AG04449 (cell line): ENCODE measurements around the gene ETV3.

Experiments
- CTCF ChIA-PET: fragments of 350-600 bp; formaldehyde crosslinking; extraction: SDS; loops from one replicate; lab custom pipeline; 2021; ENCODE audit warnings: antibody characterized with exemption; lab: Yijun Ruan, JAX
- POLR2A ChIA-PET: fragments of 400-600, 350-600 bp; formaldehyde crosslinking; extraction: SDS; loops from one replicate; lab custom pipeline; 2020; ENCODE audit warnings: antibody characterized with exemption, inconsistent platforms; lab: Yijun Ruan, JAX
- DNase-seq: peaks from one replicate; pipeline ENCODE4 v3.0.0-alpha.2; 2010; ENCODE audit warnings: low read depth, low spot score
- H3K4me3 ChIP-seq: 2 replicates; pipeline ENCODE4 v1.5.1; 2011; ENCODE audit warnings: low read depth, mild to moderate bottlenecking, control low read depth, low read length
- TF ChIP-seq, protein P1 (sequence below): IDR thresholded peaks from one replicate; pipeline ENCODE4 v1.5.1; 2011; ENCODE audit warnings: mild to moderate bottlenecking, moderate library complexity, low read length, control low read depth, inconsistent platforms; ENCODE audit not compliant: insufficient read depth; ENCODE audit errors: missing control alignments

Gene ETV3

DNA sequence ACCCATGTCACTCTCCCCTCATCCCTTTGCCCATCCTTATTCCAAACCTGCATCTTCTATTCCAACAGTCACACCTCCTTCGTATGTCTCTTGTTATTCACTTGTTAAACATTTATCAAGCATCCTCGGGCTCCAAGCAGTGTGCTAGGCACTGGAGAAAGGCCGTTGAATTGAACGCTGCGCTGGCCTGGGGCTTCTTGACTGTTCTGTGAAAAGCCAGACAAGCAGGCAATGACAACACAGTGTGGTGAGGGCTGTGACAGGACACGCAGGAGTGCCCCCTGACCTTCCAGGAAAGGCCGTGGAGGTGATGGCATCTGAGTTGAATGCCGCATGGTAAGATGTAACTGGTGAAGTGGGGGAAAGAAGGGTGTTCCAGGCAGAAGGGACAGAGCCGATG, 19.2 kb downstream of the ETV3 start:
- POLR2A ChIA-PET: interaction anchor here (1.3 kb wide), 1 partner anchor 12 kb away, joined by 5 read pairs; no protein-coding TSS in a partner anchor
- CTCF ChIA-PET: interaction anchor here (1.3 kb wide), 1 partner anchor 29 kb away, joined by 6 read pairs; no protein-coding TSS in a partner anchor
- TF ChIP-seq, protein P1, sequence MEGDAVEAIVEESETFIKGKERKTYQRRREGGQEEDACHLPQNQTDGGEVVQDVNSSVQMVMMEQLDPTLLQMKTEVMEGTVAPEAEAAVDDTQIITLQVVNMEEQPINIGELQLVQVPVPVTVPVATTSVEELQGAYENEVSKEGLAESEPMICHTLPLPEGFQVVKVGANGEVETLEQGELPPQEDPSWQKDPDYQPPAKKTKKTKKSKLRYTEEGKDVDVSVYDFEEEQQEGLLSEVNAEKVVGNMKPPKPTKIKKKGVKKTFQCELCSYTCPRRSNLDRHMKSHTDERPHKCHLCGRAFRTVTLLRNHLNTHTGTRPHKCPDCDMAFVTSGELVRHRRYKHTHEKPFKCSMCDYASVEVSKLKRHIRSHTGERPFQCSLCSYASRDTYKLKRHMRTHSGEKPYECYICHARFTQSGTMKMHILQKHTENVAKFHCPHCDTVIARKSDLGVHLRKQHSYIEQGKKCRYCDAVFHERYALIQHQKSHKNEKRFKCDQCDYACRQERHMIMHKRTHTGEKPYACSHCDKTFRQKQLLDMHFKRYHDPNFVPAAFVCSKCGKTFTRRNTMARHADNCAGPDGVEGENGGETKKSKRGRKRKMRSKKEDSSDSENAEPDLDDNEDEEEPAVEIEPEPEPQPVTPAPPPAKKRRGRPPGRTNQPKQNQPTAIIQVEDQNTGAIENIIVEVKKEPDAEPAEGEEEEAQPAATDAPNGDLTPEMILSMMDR: no peak
- H3K4me3 ChIP-seq: no peak overlapping the region
- DNase-seq: no peak

DNA sequence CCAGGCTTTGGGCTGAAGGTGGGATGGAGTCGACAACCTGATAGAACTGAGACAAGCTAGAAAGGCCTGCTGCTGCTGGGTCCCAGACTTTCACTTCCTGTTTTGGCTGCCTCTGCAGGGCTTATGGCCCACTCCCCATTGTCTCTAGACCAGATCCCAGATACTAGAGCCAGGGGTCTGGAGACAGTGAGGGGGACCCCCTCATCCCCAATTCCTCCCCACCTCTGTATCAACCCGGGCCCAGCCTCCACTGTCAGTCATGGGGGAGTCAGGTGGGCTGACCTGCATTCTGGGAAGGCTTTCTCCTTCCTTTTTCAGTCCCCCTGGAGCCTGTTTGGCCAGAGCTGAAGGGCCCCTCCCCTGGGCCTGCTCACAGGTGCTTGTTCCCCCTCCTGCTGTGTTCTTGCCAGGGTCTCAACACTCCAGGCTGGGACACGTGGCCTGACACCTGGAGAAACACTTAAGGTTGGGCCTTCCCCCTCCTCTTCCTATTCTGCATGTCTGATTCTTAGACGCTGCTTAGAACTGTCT, 20.6 kb downstream of the ETV3 start:
- ChIA-PET CTCF (interaction anchor here (4.9 kb wide), 1 partner anchor 28 kb away, joined by 28 read pairs; no protein-coding TSS in a partner anchor), POLR2A (no interaction called here)
- no peak for DNase-seq
- TF ChIP-seq, protein P1: no peak
- no peak overlapping the region for H3K4me3 ChIP-seq

DNA sequence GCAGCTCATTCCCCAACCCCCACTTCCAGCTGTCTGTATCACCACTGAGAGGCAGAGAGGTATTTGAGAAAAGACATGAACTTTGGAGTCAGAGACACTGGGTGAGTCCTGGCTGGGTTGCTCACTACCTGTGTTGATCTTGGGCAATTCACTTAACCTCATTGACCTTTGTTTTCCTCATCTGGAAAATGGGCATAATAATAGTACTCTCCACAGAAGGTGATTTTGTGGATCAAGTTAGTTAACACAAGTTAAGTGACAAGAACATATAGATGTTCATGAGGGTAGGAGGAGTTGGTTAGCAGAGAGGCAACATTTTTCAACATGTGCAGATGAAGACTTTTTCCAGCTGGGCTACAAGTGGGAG, 21.5 kb downstream of the ETV3 start:
- no peak for DNase-seq
- CTCF ChIA-PET: interaction anchor here (0.6 to 4.9 kb wide), 2 partner anchors 28 to 40 kb away, joined by 3 to 28 read pairs; no protein-coding TSS in a partner anchor
- H3K4me3 ChIP-seq: no peak overlapping the region
- POLR2A ChIA-PET: no interaction called here
- TF ChIP-seq, protein P1: no peak

DNA sequence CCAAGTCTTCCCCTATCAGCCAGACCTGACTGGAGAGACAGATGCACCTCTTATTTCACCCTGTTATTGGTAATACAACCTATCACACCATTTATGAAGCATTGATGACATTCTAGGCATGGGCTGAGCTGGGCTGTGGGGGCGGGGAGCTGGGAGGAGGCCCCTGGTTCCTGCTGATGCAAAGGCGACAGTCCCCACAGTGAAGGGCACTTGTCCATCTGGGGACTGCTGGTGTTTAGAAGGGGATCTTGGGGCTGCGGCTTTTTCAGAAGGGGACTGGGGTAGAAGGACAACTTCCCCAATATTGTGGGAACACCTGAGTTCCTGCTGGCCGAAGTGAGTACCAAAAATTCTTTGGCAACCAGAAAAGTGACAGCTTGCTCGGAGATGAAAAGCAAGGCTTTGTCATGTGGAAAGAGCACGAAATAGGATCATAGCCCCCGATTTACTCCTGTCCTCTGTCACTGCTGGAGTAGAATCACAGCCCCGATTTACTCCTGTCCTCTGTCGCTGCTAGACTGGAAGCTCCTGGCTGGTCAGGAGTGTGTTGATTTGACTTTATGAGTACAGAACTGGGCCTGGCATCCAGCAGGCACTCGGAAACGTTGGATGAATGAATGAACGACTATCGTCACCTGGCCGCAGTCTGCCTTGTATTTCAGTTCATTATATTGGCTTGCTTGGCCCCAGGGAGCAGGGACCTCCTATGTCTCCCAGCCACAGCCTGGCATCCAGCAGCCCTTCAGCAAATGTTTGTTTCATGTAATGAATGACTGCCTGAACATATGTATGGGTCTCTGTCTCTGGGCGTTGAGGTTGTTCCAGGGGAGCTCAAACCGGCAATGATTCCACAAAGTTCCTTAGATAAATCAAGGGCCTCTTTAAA, 22.1 kb downstream of the ETV3 start:
- ChIA-PET CTCF (interaction anchor here (0.6 to 4.9 kb wide), 2 partner anchors 27 to 40 kb away, joined by 3 to 28 read pairs; no protein-coding TSS in a partner anchor), POLR2A (no interaction called here)
- no peak for DNase-seq
- no peak overlapping the region for H3K4me3 ChIP-seq
- TF ChIP-seq, protein P1: no peak

DNA sequence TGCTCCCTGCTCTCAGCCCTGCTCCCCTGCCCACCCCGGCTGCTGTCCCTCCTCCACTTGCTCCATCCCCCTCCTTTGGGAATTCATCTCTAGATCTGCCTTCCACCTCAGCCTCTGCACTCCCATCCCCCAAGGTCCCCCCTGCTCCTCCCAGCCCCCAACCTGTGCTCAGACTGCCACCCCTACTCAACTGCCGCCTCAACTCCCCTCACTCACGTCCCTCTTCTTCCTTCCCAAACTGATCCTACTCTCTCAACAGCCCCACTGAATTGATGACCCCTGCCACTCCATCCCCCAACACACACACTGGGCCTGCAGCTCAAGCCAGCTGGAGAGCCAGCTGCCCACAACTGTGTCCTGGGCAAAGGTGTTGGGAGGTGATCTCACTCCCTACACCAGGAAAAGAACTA, 22.8 kb downstream of the ETV3 start:
- POLR2A ChIA-PET: no interaction called here
- TF ChIP-seq, protein P1: no peak

More for the DNA sequence above, 22.8 kb downstream of the ETV3 start:
- CTCF ChIA-PET: interaction anchor here (1.1 to 4.9 kb wide), 3 partner anchors 25 to 41 kb away, joined by 3 to 28 read pairs (median 8); no protein-coding TSS in a partner anchor
- DNase-seq: no peak
- H3K4me3 ChIP-seq: no peak overlapping the region
